OCI-LY3 (cell line): ENCODE data around the gene PLCB1.

Experiments
- H2AFZ ChIP-seq: fragments of 200-600, 300-600 bp; shearing (Covaris generic); 2 replicates; pipeline ENCODE4 v1.6.0; 2014; ENCODE audit warnings: antibody characterized with exemption, low read depth, low read length
- H3K27ac ChIP-seq: fragments of 200-600, 300-600 bp; sonication (generic); 2 replicates; pipeline ENCODE4 v1.5.1; 2014; ENCODE audit warnings: mild to moderate bottlenecking, low read length, moderate library complexity, mixed read lengths
- H3K27me3 ChIP-seq: fragments of 200-600, 300-600 bp; sonication (generic); 2 replicates; pipeline ENCODE4 v1.6.1; 2014; ENCODE audit warnings: low read depth, low read length, mixed read lengths
- H3K36me3 ChIP-seq: fragments of 200-600, 300-600 bp; sonication (generic); replicated peaks from 2 replicates; pipeline ENCODE3; 2014; ENCODE audit warnings: low read depth, low read length, mixed read lengths
- H3K4me1 ChIP-seq: fragments of 300-600, 200-600 bp; sonication (generic); 2 replicates; pipeline ENCODE4 v1.6.1; 2014; ENCODE audit warnings: low read length, mixed read lengths
- H3K4me2 ChIP-seq: fragments of 200-600, 300-600 bp; sonication (generic); 2 replicates; pipeline ENCODE4 v1.6.1; 2014; ENCODE audit warnings: low read length, mixed read lengths
- H3K4me3 ChIP-seq: fragments of 300-600, 200-600 bp; sonication (generic); 2 replicates; pipeline ENCODE4 v1.5.1; 2014; ENCODE audit warnings: antibody characterized with exemption, mild to moderate bottlenecking, low read length, moderate library complexity
- H3K79me2 ChIP-seq: fragments of 300-600, 200-600 bp; shearing (Covaris generic); 2 replicates; pipeline ENCODE4 v1.6.1; 2014; ENCODE audit warnings: mild to moderate bottlenecking, low read length, mixed read lengths
- H3K9ac ChIP-seq: fragments of 300-600, 200-600 bp; shearing (Covaris generic); 2 replicates; pipeline ENCODE4 v1.6.0; 2014; ENCODE audit warnings: mild to moderate bottlenecking, low read length, moderate library complexity
- H3K9me3 ChIP-seq: fragments of 200-600, 300-600 bp; shearing (Covaris generic); 2 replicates; pipeline ENCODE4 v1.6.1; 2014; ENCODE audit warnings: low read length, mixed read lengths; ENCODE audit not compliant: insufficient read depth
- H4K20me1 ChIP-seq: fragments of 200-600, 300-600 bp; sonication (generic); 2 replicates; pipeline ENCODE4 v1.6.1; 2016; ENCODE audit warnings: low read length, mixed read lengths; ENCODE audit not compliant: insufficient read depth
- EZH2phosphoT487 ChIP-seq: fragments of 200-600 bp; shearing (Covaris generic); IDR thresholded peaks from 2 replicates; pipeline ENCODE4 v1.6.1; 2018; ENCODE audit warnings: antibody characterized with exemption, mixed run types, low read depth
- TF ChIP-seq, protein P1 (sequence below): fragments of 200-600, 300-600 bp; sonication (generic); IDR thresholded peaks from 2 replicates; pipeline ENCODE4 v1.5.1; 2014; ENCODE audit warnings: antibody characterized with exemption, low read length, low read depth

Gene PLCB1

DNA sequence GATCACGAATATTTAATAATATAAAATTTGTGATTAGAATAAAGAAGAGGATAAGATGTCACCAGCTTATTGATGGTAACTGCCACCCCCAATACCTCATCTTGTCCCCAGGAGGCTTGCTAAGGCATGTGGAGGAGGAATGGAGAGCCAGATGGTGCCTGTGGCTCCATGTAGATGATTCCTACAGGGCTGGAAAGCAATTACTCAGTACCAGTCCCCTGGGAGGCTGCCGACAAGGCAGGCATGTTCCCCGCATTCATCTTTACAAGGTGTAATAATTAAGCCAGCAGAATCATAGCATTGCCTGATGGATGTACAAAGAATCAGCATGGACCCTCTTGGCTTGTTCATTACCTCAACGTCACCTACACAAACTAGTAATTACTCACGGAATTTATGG is 155.3 kb downstream of the PLCB1 start:
- Histone ChIP-seq H3K4me3 (no peak overlapping the region), H4K20me1 (no peaks in the 10 kb centered on the region), H3K79me2 (no peaks in the 10 kb centered on the region), H3K36me3 (no peaks in the 10 kb centered on the region), H3K4me1 (no peaks in the 10 kb centered on the region), H3K4me2 (no peak overlapping the region), H2AFZ (no peak overlapping the region), H3K27me3 (no peaks in the 10 kb centered on the region), H3K27ac (no peak overlapping the region), H3K9ac (no peak overlapping the region), H3K9me3 (no peaks in the 10 kb centered on the region)
- TF ChIP-seq, protein P1, sequence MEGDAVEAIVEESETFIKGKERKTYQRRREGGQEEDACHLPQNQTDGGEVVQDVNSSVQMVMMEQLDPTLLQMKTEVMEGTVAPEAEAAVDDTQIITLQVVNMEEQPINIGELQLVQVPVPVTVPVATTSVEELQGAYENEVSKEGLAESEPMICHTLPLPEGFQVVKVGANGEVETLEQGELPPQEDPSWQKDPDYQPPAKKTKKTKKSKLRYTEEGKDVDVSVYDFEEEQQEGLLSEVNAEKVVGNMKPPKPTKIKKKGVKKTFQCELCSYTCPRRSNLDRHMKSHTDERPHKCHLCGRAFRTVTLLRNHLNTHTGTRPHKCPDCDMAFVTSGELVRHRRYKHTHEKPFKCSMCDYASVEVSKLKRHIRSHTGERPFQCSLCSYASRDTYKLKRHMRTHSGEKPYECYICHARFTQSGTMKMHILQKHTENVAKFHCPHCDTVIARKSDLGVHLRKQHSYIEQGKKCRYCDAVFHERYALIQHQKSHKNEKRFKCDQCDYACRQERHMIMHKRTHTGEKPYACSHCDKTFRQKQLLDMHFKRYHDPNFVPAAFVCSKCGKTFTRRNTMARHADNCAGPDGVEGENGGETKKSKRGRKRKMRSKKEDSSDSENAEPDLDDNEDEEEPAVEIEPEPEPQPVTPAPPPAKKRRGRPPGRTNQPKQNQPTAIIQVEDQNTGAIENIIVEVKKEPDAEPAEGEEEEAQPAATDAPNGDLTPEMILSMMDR, result no peak
- no peak for TF ChIP-seq EZH2phosphoT487

DNA sequence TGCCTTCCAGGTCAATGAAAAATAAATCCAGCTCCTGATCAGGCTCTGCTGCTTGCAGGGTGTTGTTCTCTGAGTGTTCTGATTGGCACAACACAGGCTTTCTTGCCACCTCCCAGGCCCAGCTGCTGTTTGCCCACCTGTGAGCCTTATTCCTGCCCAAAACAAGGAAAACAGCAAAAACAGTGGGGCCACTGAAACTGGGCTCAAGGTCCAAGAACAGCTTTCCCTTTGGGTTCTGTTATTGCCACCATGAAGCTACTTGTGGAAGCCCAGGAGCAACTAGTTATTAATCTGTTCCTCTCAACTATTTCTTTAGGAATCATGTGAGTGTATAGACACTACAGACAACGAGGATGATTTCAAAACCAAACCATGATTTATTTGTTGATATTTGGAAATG is 159.1 kb downstream of the PLCB1 start:
- Histone ChIP-seq H3K4me2 (no peak overlapping the region), H3K27ac (no peak overlapping the region), H3K9me3 (no peaks in the 10 kb centered on the region), H3K4me1 (no peaks in the 10 kb centered on the region), H4K20me1 (no peaks in the 10 kb centered on the region), H3K9ac (no peak overlapping the region), H3K36me3 (no peaks in the 10 kb centered on the region), H3K79me2 (no peaks in the 10 kb centered on the region), H2AFZ (no peak overlapping the region), H3K4me3 (no peak overlapping the region), H3K27me3 (no peaks in the 10 kb centered on the region)
- TF ChIP-seq, protein P1, result no peak
- TF ChIP-seq EZH2phosphoT487, result no peak

DNA sequence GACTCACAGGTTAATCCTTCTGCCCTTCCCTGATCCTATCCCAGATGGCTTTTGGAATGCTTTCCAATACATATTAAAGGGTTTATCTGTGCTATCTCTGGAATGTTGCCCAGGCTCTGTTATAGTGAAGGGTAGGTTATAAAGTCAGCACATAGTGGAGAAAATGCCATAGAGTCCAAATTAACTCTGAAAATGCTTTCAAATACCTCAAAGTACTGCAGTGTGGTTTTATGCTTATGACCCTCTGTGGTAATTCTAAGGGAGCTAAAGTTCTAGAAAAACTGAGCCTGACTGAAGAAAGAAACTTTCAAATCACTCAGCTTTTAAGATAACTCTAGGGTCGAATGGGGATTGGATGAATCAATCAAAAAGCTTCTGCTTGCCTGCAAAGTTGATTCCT is 159.8 kb downstream of the PLCB1 start:
- H2AFZ ChIP-seq, result no peak overlapping the region
- H4K20me1 ChIP-seq, result no peaks in the 10 kb centered on the region
- H3K27me3 ChIP-seq, result no peaks in the 10 kb centered on the region
- H3K4me3 ChIP-seq, result no peak overlapping the region
- H3K4me2 ChIP-seq, result no peak overlapping the region
- H3K4me1 ChIP-seq, result no peaks in the 10 kb centered on the region
- H3K36me3 ChIP-seq, result no peaks in the 10 kb centered on the region
- no peak for TF ChIP-seq EZH2phosphoT487
- TF ChIP-seq, protein P1, result no peak
- H3K27ac ChIP-seq, result no peak overlapping the region
- no peaks in the 10 kb centered on the region for H3K9me3 ChIP-seq
- no peaks in the 10 kb centered on the region for H3K79me2 ChIP-seq
- H3K9ac ChIP-seq, result no peak overlapping the region

DNA sequence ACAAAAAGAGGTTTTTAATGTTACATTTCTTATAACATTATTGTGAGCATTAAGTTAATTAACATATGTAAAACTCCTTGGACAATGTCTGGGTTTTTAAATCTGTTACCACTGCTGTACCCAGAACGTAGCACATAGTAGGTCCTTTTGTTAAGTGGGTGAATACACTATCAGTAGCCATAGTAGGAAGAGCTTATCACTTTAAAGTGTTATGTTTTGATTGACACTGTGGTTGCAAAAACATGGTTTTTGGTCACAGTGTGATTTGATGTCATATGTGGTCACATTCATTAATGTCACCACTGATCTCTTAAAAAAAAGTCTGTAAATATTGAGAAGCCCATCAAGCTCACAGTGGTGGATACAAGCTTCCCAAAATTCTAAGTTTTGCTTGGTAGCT is 160.7 kb downstream of the PLCB1 start:
- H2AFZ ChIP-seq, result no peak overlapping the region
- H3K4me3 ChIP-seq, result no peak overlapping the region
- TF ChIP-seq, protein P1, result no peak
- TF ChIP-seq EZH2phosphoT487, result no peak
- H3K27me3 ChIP-seq, result no peaks in the 10 kb centered on the region
- no peaks in the 10 kb centered on the region for H3K36me3 ChIP-seq
- no peak overlapping the region for H3K9ac ChIP-seq
- H3K27ac ChIP-seq, result no peak overlapping the region
- no peaks in the 10 kb centered on the region for H3K4me1 ChIP-seq
- H4K20me1 ChIP-seq, result no peaks in the 10 kb centered on the region
- H3K4me2 ChIP-seq, result no peak overlapping the region
- H3K79me2 ChIP-seq, result no peaks in the 10 kb centered on the region
- H3K9me3 ChIP-seq, result no peaks in the 10 kb centered on the region
